ENCODE measurements around the gene NTMT2.

The NTMT2 gene

GRCh38 chr1:170145770-170146676 lies at the start of gene NTMT2:
Gene NTMT2 (plus strand): TSS chr1:170145959. CDS start chr1:170146108, 149 bp downstream.
- TF ChIP-seq CTCF (IDR thresholded peaks at IDR 0.05) = no peak

- no peak for TF ChIP-seq CTCF (IDR thresholded peaks at IDR 0.05)
Observed at GRCh38 chr1:170095976-170096748, 49.6 kb upstream of the NTMT2 start.

GRCh38 chr1:170096806-170097340 lies 48.9 kb upstream of the NTMT2 start:
- no peak for TF ChIP-seq CTCF (IDR thresholded peaks at IDR 0.05)

DNA sequence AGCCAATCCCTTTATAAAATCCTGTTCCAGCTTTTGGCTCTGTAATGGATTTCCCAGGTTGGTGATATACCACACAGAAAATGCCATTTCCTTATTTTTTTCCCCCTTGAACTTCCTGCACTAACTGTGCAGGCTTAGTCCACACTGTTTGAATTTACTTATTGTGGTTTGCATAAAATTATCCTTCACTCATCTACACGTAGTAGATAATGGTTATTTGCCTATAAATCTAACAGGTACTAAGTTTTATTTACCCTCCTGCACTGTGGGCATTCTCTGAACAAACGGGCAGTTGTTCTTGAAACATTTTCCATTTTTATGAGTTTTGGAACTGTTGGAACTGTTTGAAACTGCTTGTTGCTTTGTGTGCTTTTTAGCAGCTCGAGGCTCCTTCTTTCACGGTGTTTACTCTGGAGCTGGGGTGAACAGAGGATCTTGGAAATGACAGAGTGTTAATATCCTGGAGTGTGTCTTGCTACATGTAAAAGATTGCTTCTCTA lies 48.3 kb upstream of the NTMT2 start:
- no peak for TF ChIP-seq CTCF (IDR thresholded peaks at IDR 0.05)

DNA sequence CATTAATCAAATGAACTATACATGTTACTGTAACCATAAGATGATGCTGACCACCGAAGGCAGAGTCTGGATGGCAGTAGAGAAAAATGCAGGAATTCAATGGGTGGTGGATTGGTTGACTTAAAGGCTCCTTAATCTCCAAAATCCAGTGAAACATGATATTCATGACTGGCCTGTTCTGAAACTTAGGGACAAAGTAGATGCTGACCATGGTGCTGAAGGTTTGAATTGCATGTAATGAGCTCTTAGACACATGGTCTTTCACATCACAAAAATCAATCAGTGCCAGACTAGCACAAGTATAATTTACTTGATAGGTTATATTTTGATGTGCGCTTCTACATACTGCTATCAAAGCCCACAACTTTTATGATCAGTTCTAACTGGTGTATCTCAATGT lies 30.9 kb upstream of the NTMT2 start:
- no peak for TF ChIP-seq CTCF (IDR thresholded peaks at IDR 0.05)

DNA sequence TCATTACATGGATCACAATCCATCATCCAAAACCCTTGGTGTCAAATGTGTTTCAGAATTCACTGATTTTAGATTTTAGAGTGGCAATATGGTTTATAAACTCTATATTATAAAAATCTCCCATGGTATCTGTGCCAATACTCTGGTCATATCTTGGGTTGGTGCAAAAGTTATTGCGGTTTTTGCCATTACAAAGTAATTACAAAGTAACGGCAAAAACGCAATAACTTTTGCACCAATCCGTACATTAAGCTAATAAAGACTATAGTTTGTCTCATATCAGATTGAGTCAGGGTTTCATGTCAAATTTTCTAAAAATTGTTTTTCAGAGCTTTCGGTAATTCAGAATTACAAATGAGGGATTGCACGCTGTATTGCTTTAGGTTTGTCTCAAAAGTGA lies 23.4 kb upstream of the NTMT2 start:
- no peak for TF ChIP-seq CTCF (IDR thresholded peaks at IDR 0.05)

GRCh38 chr1:170125269-170125668 lies 20.5 kb upstream of the NTMT2 start:
- TF ChIP-seq CTCF (IDR thresholded peaks at IDR 0.05) = no peak

Measured in LNCAP (cell line).